GM11168 (cell line): ENCODE measurements around the gene FOXJ2.
"Not testable (repeated sequence)": the region's sequence is repeated elsewhere in the genome, so short reads cannot be mapped to it uniquely, and the experiment has no call there.

ENCODE experiments used
- in situ Hi-C: fragments of 300-500 bp; cut with MboI; formaldehyde crosslinking; loops from one replicate; pipeline ENCODE4 v1.12.0; 2022; ENCODE audit warnings: low sequenced_read_pairs; ENCODE audit not compliant: unreplicated experiment

Gene FOXJ2

DNA sequence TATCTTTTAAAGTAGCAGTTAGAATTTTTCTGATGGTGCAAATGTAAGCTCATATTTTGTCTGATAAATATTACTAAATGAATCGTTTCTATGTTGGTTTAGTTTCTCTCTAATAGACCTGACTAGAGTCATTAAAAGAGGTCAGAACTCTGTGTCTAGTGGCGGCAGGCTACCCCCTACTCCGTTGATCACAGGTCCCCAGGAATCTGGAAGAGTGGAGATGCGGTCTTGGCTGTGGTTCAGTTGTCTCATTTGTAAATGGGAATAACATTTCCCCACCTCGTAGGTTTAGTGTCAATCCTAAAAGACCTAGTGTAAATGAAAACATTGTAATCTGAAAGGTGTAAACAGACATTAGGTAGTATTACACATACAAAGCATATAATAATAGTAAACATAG lies 4.7 kb upstream of the FOXJ2 start:
- in situ Hi-C loops: no loop called here

GRCh38 chr12:8028267-8028666 lies 4.2 kb upstream of the FOXJ2 start:
- in situ Hi-C loops: no loop called here

- in situ Hi-C loops: no loop called here
Measured at GRCh38 chr12:8030189-8030588, 2.3 kb upstream of the FOXJ2 start.

GRCh38 chr12:8031017-8031416 lies 1.5 kb upstream of the FOXJ2 start:
- in situ Hi-C loops: not testable (repeated sequence)

GRCh38 chr12:8031872-8032241 lies 659 bp upstream of the FOXJ2 start:
- in situ Hi-C loops: no loop called here

- in situ Hi-C loops: no loop called here
Measured at GRCh38 chr12:8033153-8034044, 883 bp downstream of the FOXJ2 start.

- in situ Hi-C loops: no loop called here
Measured at GRCh38 chr12:8034802-8035201, 2.3 kb downstream of the FOXJ2 start.

- in situ Hi-C loops: no loop called here
Measured at GRCh38 chr12:8035440-8036010, 3.0 kb downstream of the FOXJ2 start.

DNA sequence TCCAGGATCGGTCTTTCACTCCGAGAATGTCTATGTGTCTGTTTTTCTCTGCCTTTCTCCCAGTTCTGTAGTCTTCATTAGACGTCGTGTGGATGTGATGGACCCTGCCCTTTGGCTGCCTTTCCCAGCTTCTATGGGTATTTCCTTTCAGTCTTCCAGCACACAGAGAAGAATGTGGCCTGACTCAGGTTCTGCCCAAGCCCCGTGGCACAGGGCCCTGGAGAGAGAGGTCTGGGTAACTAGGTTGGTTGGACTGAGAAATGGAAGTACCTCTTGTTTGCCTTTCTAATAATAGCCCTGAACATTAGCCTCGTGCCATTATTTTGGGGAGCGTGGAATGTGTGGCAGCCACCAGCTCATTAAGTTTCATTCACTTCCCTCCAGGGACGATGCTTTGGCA lies 3.8 kb downstream of the FOXJ2 start:
- in situ Hi-C loops: no loop called here

DNA sequence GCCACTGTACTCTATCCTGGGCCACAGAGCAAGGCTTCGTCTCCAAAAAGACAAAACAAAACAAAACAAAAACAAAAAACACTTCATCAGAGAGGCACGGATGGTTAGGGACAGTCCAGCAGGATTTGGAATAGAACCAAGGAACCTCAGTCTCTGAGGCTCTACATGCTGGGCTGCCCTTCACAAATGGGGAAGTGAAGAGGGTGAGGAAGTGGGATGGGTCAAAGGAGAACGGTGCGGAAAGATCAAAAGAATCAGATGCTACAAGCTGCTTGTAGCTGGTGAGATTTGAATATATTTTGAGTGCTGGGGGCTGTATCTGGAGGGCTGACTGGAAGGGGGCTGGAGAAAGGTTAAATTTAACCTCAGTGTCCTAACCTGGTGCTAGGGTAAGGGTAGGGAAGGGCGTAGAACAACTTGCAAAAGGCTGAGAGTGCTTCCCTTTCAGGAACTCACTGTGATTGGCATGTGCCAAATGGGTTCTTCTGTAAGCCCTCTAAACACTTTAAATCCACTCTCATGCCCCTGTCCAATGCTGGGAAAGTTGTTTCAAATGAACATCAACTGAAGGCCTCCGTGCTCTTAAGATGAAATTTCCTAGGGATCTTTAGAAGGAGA lies 4.6 kb downstream of the FOXJ2 start:
- in situ Hi-C loops: no loop called here

GRCh38 chr12:8037947-8038346 lies 5.4 kb downstream of the FOXJ2 start:
- in situ Hi-C loops: no loop called here

DNA sequence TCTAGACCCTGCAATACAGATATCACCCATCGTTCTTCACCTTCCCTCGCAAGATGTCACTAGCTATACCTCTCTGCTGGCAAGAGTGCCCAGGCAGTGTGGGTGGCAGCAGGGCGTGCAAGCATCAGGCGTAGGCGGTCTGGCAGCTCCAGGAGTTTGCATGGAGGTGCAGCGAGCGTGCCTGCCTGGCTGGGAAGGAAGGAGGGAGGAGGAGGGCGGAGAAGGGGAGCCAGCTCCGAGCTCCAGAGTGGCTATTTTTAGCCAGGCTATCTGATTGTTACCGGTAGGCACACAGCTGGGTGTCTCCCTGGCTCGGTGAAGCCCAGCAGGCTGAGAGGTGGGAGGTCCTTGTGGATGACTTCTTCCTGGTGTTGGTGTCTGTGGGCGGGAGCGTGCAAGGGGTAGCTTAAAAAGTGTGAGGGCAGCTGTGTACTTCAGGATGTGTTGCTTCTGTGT lies 6.2 kb downstream of the FOXJ2 start:
- in situ Hi-C loops: no loop called here

DNA sequence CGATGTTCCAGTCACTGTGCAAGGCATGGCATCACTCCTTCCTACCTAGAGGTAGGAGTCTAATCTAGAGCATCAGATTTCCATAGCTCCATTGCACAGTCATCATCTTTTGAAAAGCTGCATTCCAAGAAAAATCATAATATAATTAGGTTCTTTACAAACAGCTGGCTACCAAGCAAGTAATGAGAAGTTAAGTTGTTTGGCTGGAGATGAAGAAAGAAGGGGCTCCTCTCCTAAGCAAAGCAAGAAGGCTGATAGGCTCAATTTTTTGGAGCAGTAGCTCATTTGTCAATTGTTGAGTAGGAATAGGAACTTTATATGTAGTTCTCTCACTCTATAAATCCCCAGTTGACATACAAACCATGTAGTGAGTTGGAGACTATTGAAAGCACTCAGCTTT lies 8.3 kb downstream of the FOXJ2 start:
- in situ Hi-C loops: no loop called here

DNA sequence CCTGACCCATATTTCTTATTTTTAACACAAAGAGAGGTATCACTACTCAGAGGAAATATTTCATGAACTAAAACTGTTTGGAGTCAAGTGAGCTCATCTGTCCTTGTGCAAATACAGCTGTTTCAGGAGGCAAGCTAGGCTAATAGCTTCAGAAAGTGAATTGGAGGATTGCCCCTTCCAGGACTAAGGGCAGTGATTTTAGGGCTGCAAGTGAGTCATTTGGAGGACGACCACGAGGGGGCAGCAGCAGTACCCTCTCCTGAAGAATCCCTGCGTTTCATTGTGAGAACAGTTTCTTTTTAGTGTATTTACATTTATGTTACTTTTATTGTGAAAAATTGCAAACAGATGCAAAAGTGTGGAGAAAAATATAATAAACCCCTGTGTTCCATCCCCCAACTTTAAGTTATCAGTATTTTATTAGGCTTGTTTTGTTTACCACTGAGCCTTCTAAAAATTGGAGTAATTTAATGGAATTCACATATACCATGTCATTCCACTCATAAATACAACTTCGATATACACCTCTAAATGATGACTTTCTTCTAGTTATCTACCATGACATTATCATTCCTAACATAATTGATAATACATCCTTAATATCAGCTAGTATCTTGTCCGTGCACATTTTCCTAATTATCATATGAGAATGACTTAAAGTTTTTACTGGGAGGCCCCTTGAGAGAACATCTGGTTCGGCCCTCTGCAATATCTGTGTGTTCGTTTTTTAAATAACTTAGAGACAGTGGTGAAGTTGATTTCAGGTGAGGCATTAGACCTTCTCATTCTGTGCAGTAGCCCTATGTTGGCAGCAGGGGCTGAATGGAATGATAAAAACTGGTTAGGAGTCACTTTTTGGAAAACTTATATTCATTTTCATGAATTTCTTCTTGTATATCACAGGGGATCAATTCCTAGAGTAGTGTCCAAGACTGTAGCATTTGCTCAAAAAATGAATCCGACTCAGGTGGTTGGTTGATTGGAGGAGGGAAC lies 13.7 kb downstream of the FOXJ2 start:
- in situ Hi-C loops: no loop called here

DNA sequence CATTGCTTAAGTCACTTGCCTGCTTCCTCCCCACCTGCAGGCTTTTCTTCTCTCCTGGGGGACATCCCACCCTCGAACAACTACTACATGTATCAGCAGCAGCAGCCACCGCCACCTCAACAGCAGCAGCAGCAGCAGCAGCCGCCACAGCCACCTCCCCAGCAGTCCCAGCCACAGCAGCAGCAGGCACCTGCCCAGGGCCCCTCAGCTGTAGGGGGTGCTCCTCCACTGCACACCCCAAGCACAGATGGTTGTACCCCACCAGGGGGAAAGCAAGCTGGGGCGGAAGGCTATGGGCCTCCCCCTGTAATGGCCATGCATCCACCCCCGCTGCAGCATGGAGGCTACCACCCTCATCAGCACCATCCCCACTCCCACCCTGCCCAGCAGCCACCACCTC lies 15.3 kb downstream of the FOXJ2 start:
- in situ Hi-C loops: no loop called here

DNA sequence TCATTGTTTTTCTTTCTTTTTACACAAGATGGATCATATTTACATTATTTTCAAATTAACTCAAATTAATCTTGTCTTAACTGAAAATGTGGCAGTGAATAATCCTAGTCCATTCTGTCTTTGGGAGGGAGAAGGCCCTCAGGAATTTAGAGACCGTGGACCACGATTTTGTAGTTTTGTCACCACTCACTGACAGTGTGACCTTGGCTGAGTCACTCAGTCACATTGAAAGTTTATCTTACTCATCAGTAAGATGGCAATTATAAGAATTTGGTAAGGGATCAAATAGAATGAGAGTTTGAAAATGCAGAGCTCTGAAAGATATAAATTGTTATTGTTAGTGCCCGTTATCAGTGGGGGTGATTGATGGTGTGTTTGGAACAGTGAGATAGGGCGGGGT lies 16.4 kb downstream of the FOXJ2 start:
- in situ Hi-C loops: no loop called here

- in situ Hi-C loops: no loop called here
Measured at GRCh38 chr12:8050600-8051250, 18.2 kb downstream of the FOXJ2 start.

DNA sequence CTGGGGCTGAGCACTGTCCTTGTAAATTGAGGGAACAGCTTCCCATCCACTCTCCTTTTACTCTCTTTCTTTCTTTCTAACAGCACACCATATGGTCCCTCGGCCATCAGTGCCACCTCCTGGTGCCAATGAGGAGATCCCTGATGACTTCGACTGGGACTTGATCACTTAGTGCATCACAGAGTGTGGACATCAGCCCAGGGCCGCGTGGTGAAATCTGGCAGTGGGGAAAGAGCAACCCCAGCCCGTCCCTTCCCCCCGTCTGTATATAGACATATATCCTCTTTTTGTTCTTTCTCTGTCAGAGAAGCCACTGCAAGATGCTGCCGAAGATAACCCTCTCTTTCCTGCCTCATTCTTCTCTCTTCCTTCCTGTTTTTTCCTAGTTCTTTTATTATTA lies 20.2 kb downstream of the FOXJ2 start:
- in situ Hi-C loops: no loop called here

GRCh38 chr12:8054816-8055215 lies 22.3 kb downstream of the FOXJ2 start:
- in situ Hi-C loops: no loop called here

DNA sequence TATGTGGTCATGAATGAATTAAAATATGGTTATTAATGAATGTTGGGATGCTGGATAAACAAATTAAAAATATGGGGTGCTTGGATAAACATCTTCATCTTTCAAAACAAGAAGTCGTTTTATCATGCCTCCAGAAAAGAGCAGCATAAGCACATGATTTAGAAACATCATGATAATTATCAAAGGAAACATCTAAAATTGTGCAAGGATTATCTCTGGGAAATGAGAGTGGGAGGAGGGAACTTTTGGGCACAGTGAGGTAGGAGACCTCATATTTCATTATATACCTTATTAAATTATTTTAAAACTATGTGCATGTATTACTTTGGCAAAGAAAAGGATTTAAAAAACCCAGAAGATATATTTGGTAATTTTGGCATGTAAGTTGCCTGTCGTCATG lies 24.8 kb downstream of the FOXJ2 start:
- in situ Hi-C loops: no loop called here
